T-helper 9 cell (primary cell): ENCODE results near the gene PDLIM3.

Experiments used
- DNase-seq: peaks from one replicate; pipeline ENCODE4 v3.0.0-alpha.2; 2020

PDLIM3 gene

GRCh38 chr4:185468999-185469398, 66.3 kb downstream of the PDLIM3 start:
- DNase-seq: no peak

GRCh38 chr4:185467991-185468390, 67.3 kb downstream of the PDLIM3 start:
- DNase-seq: no peak

- DNase-seq: no peak
These were observed 68.2 kb downstream of the PDLIM3 start for GRCh38 chr4:185467101-185467500.

- DNase-seq: no peak
These were observed 69.6 kb downstream of the PDLIM3 start for GRCh38 chr4:185465707-185466106.

GRCh38 chr4:185464887-185465286, 70.4 kb downstream of the PDLIM3 start:
- no peak for DNase-seq

GRCh38 chr4:185464183-185464582, 71.1 kb downstream of the PDLIM3 start:
- no peak for DNase-seq

- DNase-seq: no peak
These were observed 71.8 kb downstream of the PDLIM3 start for GRCh38 chr4:185463541-185463940.

GRCh38 chr4:185461565-185461964, 73.7 kb downstream of the PDLIM3 start:
- no peak for DNase-seq

- DNase-seq: no peak
These were observed 78.2 kb downstream of the PDLIM3 start for GRCh38 chr4:185457136-185457535.

- no peak for DNase-seq
These were observed 79.2 kb downstream of the PDLIM3 start for GRCh38 chr4:185456131-185456530.
